ENCODE measurements around the gene CDCA3.

GRCh38 chr12:6828781-6829535 is 22.1 kb downstream of the CDCA3 start:
- TF ChIP-seq POLR2A (IDR thresholded peaks at IDR 0.05) (no peak), CTCF (IDR thresholded peaks at IDR 0.05) (no peak)
